HTERT RPE-1 (cell line): ENCODE measurements around the gene NOS1AP.
"Not testable (repeated sequence)": the region's sequence is repeated elsewhere in the genome, so short reads cannot be mapped to it uniquely, and the experiment has no call there.

Source experiments
- in situ Hi-C: fragments of 300-500 bp; cut with MboI; formaldehyde crosslinking; loops from 4 replicates; pipeline ENCODE4 v1.14.3; 2020; ENCODE audit warnings: low sequenced_read_pairs

The NOS1AP gene

DNA sequence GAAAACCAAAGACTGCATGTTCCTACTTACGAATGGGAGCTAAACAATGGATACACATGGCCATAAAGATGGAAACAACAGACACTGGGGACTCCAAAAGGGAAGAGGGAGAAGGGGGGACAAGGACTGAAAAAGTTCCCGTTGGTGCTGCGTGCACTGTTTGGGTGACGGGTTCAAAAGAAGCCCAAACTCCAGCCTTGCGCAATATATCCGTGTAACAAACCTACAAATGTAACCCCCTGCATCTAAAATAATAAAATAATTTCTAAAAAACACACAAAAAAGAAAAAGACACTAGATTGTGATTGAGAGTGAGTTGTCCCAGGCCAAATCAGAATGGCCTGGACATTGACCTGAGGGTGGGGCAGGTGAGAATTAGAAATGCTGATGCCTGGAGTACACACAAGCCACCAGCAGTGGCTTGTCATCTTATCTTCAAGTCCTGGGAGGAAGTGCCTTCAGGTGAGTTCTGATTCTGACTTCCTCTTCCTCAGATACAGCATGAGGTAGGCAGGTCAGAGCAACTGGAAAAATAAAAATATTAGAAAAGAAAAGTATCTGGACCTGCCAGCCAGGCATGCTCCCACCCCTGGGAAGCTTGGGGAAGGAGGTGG lies 252.4 kb downstream of the NOS1AP start:
- in situ Hi-C loops: no loop called here

DNA sequence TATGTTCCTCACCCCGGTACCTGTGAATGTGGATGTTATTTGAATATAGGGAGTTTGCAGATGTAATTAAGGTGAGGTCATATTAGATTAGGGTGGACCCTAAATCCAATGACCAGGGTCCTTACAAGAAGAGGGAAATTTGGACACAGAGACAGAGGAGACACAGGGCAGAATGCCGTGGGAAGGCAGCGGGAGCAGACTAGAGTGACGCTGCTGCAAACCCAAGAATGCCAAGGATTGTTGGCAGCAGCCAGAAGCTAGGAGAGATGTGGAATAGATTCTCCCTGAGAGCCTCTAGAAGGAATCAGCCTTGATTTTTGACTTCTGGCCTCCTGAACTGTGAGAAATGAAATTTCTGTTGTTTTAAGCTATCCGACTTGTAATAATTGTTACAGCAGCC lies 253.5 kb downstream of the NOS1AP start:
- in situ Hi-C loops: no loop called here

DNA sequence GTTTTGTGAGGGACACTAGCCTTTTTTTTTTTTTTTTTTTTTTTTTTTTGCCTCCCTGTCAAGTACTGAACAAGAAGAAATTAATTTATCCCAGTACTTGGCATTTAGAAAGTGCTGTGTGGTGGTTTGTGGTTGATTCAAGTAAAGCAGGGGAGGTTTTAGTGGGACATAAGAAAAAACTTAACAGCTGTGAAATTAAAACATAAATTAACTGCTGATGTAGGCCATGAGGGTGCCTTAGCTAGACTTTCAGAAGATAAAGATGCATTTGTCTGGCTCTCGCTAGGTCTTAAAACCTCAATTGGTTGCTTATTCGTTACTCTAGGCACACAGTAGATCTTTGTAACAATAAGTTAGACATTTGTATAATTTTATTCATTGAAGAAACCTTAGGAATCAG lies 254.9 kb downstream of the NOS1AP start:
- in situ Hi-C loops: no loop called here

DNA sequence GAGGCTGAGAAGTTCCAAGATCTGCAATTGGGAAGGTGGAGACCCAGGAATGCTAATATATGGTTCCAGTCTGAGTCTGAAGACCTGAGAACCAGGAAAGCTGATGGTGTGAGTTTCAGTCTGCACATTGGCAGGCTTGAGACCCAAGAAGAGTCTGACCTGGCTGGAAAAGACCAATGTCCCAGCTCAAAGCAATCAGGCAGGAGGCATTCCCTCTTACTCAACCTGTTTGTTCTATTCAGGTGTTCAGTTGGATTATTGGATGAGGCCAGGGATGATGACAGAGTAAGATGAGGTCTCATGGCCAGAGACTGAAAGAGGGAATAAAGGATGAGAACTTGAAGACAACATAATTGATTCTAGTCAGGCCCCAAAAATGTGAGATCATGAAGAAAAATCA lies 257.1 kb downstream of the NOS1AP start:
- in situ Hi-C loops: no loop called here

- in situ Hi-C loops: no loop called here
These were observed 257.8 kb downstream of the NOS1AP start for GRCh38 chr1:162327144-162327787.

GRCh38 chr1:162327788-162328165 lies 258.3 kb downstream of the NOS1AP start:
- in situ Hi-C loops: no loop called here

DNA sequence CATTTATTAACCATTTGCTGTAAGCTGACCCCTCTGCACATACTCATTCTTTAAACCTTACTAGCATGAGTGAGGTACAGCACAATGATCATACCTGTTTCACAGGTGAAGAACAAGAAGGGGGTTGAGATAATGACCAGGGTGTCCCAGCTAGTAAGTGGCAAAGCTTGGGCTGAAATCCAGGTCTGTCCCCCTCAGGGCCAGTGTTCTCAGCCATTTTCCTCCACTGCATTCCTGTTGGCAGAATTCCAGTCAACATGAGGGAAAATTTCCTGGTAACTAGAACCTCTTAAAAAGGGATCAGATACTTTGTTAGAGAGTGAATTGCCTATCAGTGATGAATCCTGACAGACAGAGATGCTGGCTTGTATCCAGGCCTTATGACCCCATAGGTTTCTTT lies 259.0 kb downstream of the NOS1AP start:
- in situ Hi-C loops: no loop called here

- in situ Hi-C loops: no loop called here
These were observed 260.3 kb downstream of the NOS1AP start for GRCh38 chr1:162329826-162330225.

DNA sequence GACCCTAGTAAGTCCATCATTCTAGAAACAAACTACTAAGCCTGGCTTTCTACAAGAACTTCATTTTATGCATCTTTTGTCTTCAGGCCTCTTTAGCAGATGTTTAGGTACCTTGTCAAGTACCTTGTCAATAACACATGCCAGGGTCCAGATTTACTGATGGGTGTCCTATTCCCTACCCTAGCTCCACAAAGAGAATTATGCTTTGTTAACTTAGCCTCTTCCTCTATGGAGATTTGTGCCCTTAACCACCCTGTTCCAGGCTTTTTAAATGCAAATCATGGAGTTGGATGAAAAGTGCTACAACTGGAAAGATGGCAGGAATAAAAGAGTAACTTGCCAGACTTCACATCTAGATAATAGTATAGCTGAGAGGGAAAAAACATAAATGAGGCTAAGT lies 264.5 kb downstream of the NOS1AP start:
- in situ Hi-C loops: no loop called here

DNA sequence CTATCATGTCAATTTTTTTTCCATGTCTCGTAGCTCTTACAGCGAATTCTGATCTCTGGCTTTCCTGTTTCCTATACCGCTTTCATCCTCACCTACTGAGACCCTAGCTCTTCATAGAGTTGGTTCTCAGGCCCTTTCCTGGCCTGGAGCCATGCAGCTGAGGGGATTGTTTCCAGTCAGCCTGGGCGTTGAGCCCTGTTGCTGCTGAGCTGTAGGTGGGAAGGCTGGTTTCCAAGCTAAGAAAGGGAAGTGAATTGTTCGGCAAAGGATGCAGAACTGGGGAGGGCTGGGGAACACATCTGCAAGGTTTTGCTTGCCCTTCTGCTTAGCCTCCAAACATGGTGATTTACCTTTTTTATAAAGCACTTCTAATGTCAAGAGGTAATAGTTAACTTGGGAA lies 265.6 kb downstream of the NOS1AP start:
- in situ Hi-C loops: no loop called here

GRCh38 chr1:162336621-162337285 lies 267.3 kb downstream of the NOS1AP start:
- in situ Hi-C loops: no loop called here

DNA sequence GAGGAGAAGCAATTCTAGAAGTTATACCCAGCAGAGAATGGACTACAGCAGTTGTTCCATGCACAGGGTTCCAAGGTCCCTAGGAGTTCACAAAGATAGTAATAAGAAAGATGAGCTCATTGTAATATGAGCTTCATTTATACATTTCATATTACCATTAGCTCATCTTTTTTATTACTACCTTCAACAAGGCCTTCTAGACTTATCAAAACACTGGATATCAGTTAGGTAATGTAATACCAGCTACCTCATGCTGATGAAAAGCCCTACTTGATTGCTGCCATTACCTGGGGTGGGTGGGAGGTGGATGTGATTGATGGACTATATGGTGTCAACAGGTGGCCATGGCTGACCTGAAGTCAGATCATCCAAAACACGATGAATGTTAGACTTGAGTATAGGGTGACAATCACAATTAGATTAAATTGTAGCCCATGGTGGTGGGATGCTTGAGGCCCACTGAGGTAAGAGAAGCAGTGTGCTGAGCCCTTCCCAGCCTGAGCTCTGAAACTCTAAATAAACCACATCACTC lies 273.0 kb downstream of the NOS1AP start:
- in situ Hi-C loops: no loop called here

DNA sequence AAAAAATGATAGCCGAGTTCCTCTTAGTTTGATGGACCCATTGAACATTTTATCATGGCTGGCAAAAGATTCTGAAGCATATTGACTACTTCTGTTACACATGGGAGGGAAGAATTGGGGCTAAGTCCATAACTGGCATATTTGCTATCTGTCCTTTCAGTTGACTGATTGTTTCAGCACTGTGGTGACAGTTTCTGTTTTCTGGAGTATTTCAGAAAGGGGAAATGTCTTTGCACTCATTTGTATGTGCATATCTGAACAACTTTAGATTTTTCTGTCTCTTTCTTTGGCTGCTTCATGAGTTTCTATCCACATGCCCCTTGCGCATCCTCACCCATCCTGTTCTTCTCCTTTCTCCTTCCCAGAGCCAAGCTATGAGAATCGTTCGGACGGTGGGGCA lies 274.0 kb downstream of the NOS1AP start:
- in situ Hi-C loops: no loop called here

DNA sequence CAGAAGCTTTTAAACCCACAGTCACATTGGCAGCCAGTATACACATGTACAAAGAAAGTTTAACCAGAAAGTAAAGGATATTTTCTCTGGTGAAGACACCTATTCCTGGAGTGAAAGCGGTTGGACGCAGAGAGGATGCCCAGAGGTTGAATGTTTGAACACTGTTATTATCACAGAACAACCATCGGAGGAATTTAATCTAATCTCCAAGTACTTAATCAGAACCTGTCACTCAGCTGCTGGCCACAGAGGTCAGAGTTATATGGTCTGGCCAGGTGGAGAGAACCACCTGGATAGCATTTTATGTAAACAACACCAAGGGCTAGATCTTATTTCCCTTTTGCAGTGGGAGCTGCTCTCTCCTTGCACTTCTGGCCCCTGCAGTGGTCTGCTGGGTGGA lies 277.8 kb downstream of the NOS1AP start:
- in situ Hi-C loops: no loop called here

DNA sequence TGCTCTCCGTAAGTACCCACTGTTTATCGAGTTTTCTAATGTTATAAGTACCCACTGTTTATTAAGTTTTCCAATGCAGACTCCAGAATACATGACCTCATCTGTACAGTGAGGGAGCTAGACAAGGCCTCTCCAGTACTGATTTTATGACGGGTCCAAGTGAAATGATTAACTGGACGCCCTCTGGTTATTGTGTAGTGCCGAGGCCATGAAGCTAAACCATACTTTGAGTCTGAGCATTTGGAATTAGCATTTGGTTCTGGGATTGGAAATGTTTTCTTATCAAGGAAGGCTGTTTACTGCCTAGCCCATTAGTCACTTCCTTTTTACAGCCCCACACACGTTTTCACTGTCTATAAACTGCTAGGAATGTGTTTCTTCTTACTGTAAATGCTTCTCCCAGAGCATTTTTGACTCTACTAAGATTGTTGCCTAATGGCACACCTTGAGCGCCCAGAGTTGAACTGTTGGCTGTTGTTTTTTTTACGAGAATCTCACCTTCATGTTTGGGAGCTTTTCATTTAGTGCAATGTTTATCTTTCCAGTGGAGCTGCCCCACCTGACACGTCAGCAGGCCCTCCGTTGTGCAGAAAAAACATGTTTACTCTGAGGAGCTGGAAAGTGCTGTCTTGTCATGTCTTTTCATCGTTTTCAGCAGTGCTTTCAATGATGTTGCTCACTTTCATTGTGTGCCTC lies 280.3 kb downstream of the NOS1AP start:
- in situ Hi-C loops: no loop called here

- in situ Hi-C loops: no loop called here
These were observed 281.9 kb downstream of the NOS1AP start for GRCh38 chr1:162351246-162351842.

DNA sequence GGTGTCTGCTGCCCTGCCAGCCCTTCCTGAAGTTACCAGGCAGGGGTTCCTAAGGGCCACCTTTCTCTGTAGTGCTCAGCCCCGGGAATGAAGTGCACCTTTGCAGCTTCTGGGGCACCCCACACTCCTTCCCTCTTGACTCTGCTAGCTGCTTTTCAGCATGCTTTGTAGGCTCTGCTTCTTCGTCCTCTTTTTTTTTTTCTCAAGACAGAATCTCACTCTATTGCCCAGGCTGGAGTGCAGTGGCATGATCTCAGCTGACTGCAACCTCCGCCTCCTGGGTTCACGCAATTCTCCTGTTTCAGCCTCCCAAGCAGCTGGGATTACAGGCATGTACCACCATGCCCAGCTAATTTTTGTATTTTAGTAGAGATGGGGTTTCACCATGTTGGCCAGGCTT lies 282.4 kb downstream of the NOS1AP start:
- in situ Hi-C loops: not testable (repeated sequence)

GRCh38 chr1:162353078-162353477 lies 283.6 kb downstream of the NOS1AP start:
- in situ Hi-C loops: no loop called here

GRCh38 chr1:162353702-162354101 lies 284.2 kb downstream of the NOS1AP start:
- in situ Hi-C loops: no loop called here

DNA sequence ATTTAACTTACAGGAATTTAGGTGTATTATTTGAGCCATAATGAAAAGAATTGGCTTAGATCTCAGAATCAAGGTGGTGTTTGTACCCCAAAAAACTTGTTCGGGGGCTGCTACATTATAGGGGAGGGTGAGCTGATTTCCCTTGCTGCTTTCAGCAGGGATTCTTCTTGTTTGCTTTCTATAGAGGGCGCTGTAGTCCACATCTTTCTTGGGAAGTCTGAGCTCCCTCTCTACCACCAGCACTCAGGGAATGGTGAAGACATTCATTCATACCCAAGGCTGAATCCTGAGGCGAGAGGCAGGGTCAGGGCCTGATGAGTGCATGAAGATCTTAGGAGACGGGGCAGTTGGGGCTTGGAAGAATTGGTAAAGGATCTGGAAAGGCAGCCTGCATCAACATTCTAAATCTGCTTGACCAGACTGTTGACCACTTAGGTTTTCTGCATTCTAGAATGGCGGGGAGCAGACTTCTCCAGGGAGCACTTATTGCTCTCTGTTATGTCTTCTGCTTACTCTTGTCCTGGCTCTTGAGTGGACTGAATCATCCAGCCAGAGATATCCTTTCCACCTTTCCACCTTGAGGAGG lies 288.3 kb downstream of the NOS1AP start:
- in situ Hi-C loops: no loop called here

GRCh38 chr1:162358928-162359327 lies 289.4 kb downstream of the NOS1AP start:
- in situ Hi-C loops: no loop called here
